K562 (cell line): ENCODE measurements around the gene SAMD4A. TPM values are rescaled to one million over a fixed set of nuclear protein-coding genes. Genes with fewer than 3 reads are reported as not detected.

Experiments used
- ATAC-seq: fragments of 200-7000 bp; cut with Tn5 transposase; 3 replicates; pipeline ENCODE4 v1.9.1; 2020; ENCODE audit warnings: moderate library complexity
- BruUV-seq: library from RNA; stranded (reverse); fragments of 400-500 nt; replicated peaks from 2 replicates; lab custom pipeline; 2021; lab: Mats Ljungman, UMichigan
- CTCF ChIA-PET: fragments of 300-600 bp; formaldehyde crosslinking; extraction: SDS; loops from one replicate; lab custom pipeline; 2021; ENCODE audit warnings: low intra/inter-chr PET ratio; lab: Yijun Ruan, JAX
- POLR2A ChIA-PET: fragments of 300-600, 350-650 bp; sonication (Branson Sonifier 250); formaldehyde crosslinking; extraction: SDS; loops from one replicate; lab custom pipeline; 2021; ENCODE audit warnings: antibody characterized with exemption, inconsistent platforms; lab: Yijun Ruan, JAX
- DNase-seq, 4 experiments: peaks; one replicate each; pipeline versions ENCODE4 v3.0.0 to v3.0.0-alpha.2; 2011 to 2018; ENCODE audit warnings: low spot score in 3 of 4, mixed read lengths in 3 of 4; ENCODE audit errors: extremely low read depth in 1 of 4
- FAIRE-seq: peaks from 2 replicates; lab custom pipeline; 2011; peaks lifted over from hg19 to GRCh38; lab: Jason Lieb, UNC
- H2AFZ ChIP-seq: 2 replicates; pipeline ENCODE4 v1.6.0; 2011; ENCODE audit warnings: low read depth, low read length, control low read depth, inconsistent platforms
- H3K27ac ChIP-seq: fragments of 200-600 bp; 3 replicates; pipeline ENCODE4 v1.8.0; 2011; ENCODE audit warnings: low read depth, mild to moderate bottlenecking, control low read depth, inconsistent platforms, low read length, moderate library complexity, mixed read lengths; ENCODE audit errors: extremely low read depth
- H3K27me3 ChIP-seq, 2 experiments: fragments of 300-600 bp in 1 of 2; 2 replicates in 1 of 2; 3 replicates in 1 of 2; pipeline versions ENCODE4 v1.6.0 to v1.8.0; 2011; ENCODE audit warnings: inconsistent platforms in 2 of 2, low read length in 2 of 2, mild to moderate bottlenecking in 1 of 2, mixed read lengths in 1 of 2, moderate library complexity in 1 of 2; ENCODE audit not compliant: control insufficient read depth in 2 of 2, insufficient read depth in 2 of 2
- H3K36me3 ChIP-seq: fragments of 300-600 bp; 3 replicates; pipeline ENCODE4 v1.8.0; 2011; ENCODE audit warnings: mild to moderate bottlenecking, low read length, inconsistent platforms; ENCODE audit not compliant: control insufficient read depth, insufficient read depth
- H3K4me1 ChIP-seq, 2 experiments: fragments of 200-600 bp in 1 of 2; replicated peaks in 1 of 2; 2 replicates in 1 of 2; 3 replicates in 1 of 2; pipeline versions ENCODE4 v1.5.1 to v1.8.0; 2011; ENCODE audit warnings: inconsistent platforms in 2 of 2, low read length in 2 of 2, mild to moderate bottlenecking in 1 of 2, mixed read lengths in 1 of 2, moderate library complexity in 1 of 2; ENCODE audit not compliant: control insufficient read depth in 2 of 2, insufficient read depth in 2 of 2
- H3K4me2 ChIP-seq: 2 replicates; pipeline ENCODE4 v1.6.1; 2011; ENCODE audit warnings: low read length, control low read depth, inconsistent platforms, mixed read lengths; ENCODE audit not compliant: insufficient read depth
- H3K4me3 ChIP-seq: fragments of 200-600 bp; sonication (generic), shearing (Covaris generic); 2 replicates; pipeline ENCODE4 v1.5.1; 2016; ENCODE audit warnings: control low read depth, inconsistent platforms
- H3K79me2 ChIP-seq: fragments of 200-600 bp; 3 replicates; pipeline ENCODE4 v1.8.0; 2011; ENCODE audit warnings: low read length, inconsistent platforms; ENCODE audit not compliant: control insufficient read depth, insufficient read depth
- H3K9ac ChIP-seq, 2 experiments: 2 replicates each; pipeline versions ENCODE4 v1.6.0 to v1.6.1; 2011; ENCODE audit warnings: low read depth in 2 of 2, low read length in 2 of 2, control low read depth in 1 of 2, inconsistent platforms in 1 of 2, mild to moderate bottlenecking in 1 of 2, mixed read lengths in 1 of 2; ENCODE audit not compliant: insufficient read depth in 1 of 2
- H3K9me1 ChIP-seq: one replicate; pipeline ENCODE4 v1.6.0; 2011; ENCODE audit warnings: inconsistent platforms, mild to moderate bottlenecking, low read length, moderate library complexity; ENCODE audit not compliant: control insufficient read depth, insufficient read depth
- H3K9me3 ChIP-seq: replicated peaks from 2 replicates; pipeline ENCODE4 v1.5.1; 2011; ENCODE audit warnings: low read depth, low read length, inconsistent platforms; ENCODE audit not compliant: control insufficient read depth, insufficient read depth
- H4K20me1 ChIP-seq: replicated peaks from 2 replicates; pipeline ENCODE4 v1.6.1; 2011; ENCODE audit warnings: low read length, inconsistent platforms, mixed read lengths; ENCODE audit not compliant: control insufficient read depth, insufficient read depth
- HNRNPUL1 ChIP-seq: fragments of 200-400 bp; formaldehyde crosslinking; IDR thresholded peaks from 2 replicates; pipeline ENCODE4 v1.6.1; 2017; ENCODE audit warnings: low read length
- LARP7 ChIP-seq: fragments of 450-650 bp; IDR thresholded peaks from 2 replicates; pipeline ENCODE4 v1.6.1; 2016
- NFRKB ChIP-seq: fragments of 450-650 bp; IDR thresholded peaks from 2 replicates; pipeline ENCODE4 v1.6.1; 2016; ENCODE audit warnings: low read depth
- RFX7 ChIP-seq: fragments of 250-450 bp; sonication (Bioruptor Pico); IDR thresholded peaks from 2 replicates; pipeline ENCODE4 v1.5.1; 2021; ENCODE audit warnings: mild to moderate bottlenecking
- SREBF1 ChIP-seq: fragments of 150-350 bp; IDR thresholded peaks from 2 replicates; pipeline ENCODE4 v1.6.1; 2014; ENCODE audit warnings: antibody characterized with exemption, low read depth, low read length, borderline replicate concordance
- SREBF2 ChIP-seq: sonication (generic); formaldehyde crosslinking; IDR thresholded peaks from 2 replicates; pipeline ENCODE4 v1.4.0; 2020; ENCODE audit warnings: mild to moderate bottlenecking, missing genetic modification reagents
- TSC22D4 ChIP-seq: fragments of 450-650 bp; IDR thresholded peaks from 2 replicates; pipeline ENCODE4 v1.6.1; 2016; ENCODE audit warnings: missing genetic modification characterization, missing biosample characterization, control low read depth
- WGBS: fragments of 100-300 bp; shearing (Covaris generic); methylation state at CpG from one replicate; pipeline ENCODE4 v1.1.6; 2016; ENCODE audit warnings: low coverage, mixed read lengths; ENCODE audit not compliant: insufficient coverage; ENCODE audit errors: missing lambda C conversion rate; 5-methylcytosine and 5-hydroxymethylcytosine counted together
- in situ Hi-C: fragments of 300-500 bp; cut with MboI; formaldehyde crosslinking; loops from 4 replicates; pipeline ENCODE4 v1.15.0; 2018; ENCODE audit warnings: inconsistent platforms, mixed read lengths
- intact Hi-C: fragments of 100-400 bp; cut with micrococcal nuclease; formaldehyde crosslinking; loops from 2 replicates; pipeline ENCODE4 v1.14.2; 2022
- polyA plus RNA-seq, 8 experiments: library from polyadenylated mRNA; depleted of rRNA in 4 of 8; stranded (reverse) in 5 of 8; unstranded in 3 of 8; fragments of >200 nt; fragmentation: Nextera tagmentation in 2 of 8; fragmentation: Illumina TruSeq in 1 of 8; extraction: Ambion mirVana in 2 of 8; extraction: Trizol in 1 of 8; gene quantifications; 2 replicates each; pipeline versions ENCODE4 v1.2.1 to v1.2.3, GENCODE V29; 2011 to 2014; ENCODE audit warnings: inconsistent platforms in 1 of 8, missing spikeins in 1 of 8
- total RNA-seq, 7 experiments: library from RNA; depleted of rRNA in 6 of 7; stranded (reverse); fragments of >200 nt in 6 of 7; fragmentation: Illumina TruSeq in 2 of 7; extraction: Trizol in 2 of 7; gene quantifications; 2 replicates each; pipeline versions ENCODE4 v1.2.1 to v1.2.3, GENCODE V29; 2011 to 2021; ENCODE audit warnings: low replicate concordance in 1 of 7

SAMD4A gene
- total and polyA plus RNA-seq, 9 of the 15 experiments (the other 6 are each of a cell fraction or from before 2014, with no cell fraction given): 0.66 to 6.8 (median 3.3) TPM

DNA sequence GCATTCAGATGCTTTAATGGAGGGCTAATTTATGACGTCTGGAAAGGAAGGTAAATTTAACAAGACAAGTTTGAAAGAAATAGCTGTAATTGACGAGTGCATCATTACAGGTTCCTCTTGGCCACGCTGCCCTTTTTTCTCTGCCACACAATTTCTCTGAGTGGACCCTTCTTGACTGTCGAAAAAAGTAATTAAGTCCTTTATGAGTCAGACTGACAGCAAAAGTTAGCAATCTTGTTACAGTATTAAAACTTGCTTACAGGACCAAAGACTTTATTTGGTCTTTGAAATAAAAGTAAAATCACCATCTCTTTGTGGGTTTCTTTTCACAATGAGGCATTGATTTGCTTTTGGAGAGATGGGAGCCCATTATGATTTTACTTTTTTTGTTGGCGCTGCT is 42.6 kb downstream of the SAMD4A start:
- Histone ChIP-seq H3K4me1 (no peaks in the 10 kb centered on the region; a peak in 1 of 5 replicates), H4K20me1 (no peaks in the 10 kb centered on the region; the same call in 1 of the 2 replicates), H3K27ac (no peak overlapping the region), H2AFZ (no peak overlapping the region), H3K9me1 (no peaks in the 10 kb centered on the region), H3K79me2 (no peaks in the 10 kb centered on the region), H3K36me3 (no peaks in the 10 kb centered on the region; the same call in 2 of the 3 replicates), H3K4me3 (no peak overlapping the region), H3K27me3 (no peaks in the 10 kb centered on the region), H3K9ac (no peak overlapping the region), H3K4me2 (no peak overlapping the region), H3K9me3 (no peaks in the 10 kb centered on the region)
- ATAC-seq: no peak
- no peak for DNase-seq
- POLR2A ChIA-PET: no interaction called here
- no TSS peak for BruUV-seq
- in situ Hi-C loops (no loop called here), intact Hi-C loops (no loop called here)
- FAIRE-seq: no peak
- TF ChIP-seq RFX7 (CRISPR knock-in tag) (no peak), HNRNPUL1 (no peak), SREBF2 (no peak)
- CTCF ChIA-PET: no interaction called here
- WGBS: 67% methylated on average over 5 of the region's 5 CpGs

DNA sequence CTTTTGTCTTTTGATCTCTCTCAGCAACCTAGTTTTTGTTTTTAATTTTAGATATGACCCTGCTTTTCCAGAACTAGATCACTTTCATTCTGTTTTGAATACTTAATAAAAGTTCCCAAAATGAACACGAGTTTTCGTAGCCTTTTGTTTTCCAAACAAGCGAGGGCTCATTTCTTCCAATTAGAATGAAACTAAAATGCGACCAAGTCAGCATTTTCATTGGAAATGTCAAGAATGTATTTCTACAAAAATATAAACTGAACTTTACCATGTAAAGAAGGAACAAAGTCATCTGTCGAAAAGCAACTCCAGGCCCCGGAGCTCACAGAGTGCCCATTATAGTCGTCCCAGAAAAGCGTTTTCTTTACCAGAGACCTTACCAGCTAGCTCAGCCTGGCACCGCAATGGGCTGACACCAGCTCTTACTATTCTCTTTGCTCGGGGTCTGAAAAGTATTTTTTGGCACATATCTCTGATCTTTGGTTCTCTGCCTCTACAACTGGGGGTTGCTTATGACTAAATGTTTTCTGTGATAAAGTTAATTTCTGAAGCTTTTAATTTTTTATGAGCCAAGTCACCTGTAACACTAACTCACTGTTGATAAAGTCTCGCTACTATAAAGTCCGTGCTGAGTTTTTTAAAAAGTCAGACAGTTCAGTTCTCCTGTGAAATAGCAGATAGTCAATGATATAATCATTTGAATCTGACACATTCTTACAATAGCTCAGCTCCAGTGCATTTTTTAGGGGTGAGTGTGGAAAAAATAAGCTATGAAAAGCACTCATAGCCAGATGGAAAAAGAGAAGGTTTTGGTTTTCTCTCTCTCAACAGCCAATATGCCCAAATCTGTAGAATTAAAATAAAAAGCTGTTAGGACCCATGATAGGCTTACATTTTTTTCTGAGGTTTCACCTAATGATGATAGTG is 43.4 kb downstream of the SAMD4A start:
- H3K4me3 ChIP-seq: no peak overlapping the region
- intact Hi-C loops (no loop called here), in situ Hi-C loops (no loop called here)
- DNase-seq (no peak), FAIRE-seq (no peak), ATAC-seq (no peak)
- no TSS peak for BruUV-seq
- no peaks in the 10 kb centered on the region for H3K27me3 ChIP-seq
- H3K27ac ChIP-seq: no peak overlapping the region
- WGBS: 75% methylated on average over 11 of the region's 12 CpGs
- H3K4me1 ChIP-seq: no peaks in the 10 kb centered on the region; a peak in 1 of 5 replicates
- H3K4me2 ChIP-seq: no peak overlapping the region
- no peak overlapping the region for H3K9ac ChIP-seq
- no peaks in the 10 kb centered on the region for H3K9me1 ChIP-seq
- no peaks in the 10 kb centered on the region for H3K79me2 ChIP-seq
- ChIA-PET POLR2A (no interaction called here), CTCF (no interaction called here)
- no peaks in the 10 kb centered on the region; the same call in 2 of the 3 replicates for H3K36me3 ChIP-seq
- H4K20me1 ChIP-seq: no peaks in the 10 kb centered on the region; the same call in 1 of the 2 replicates
- H2AFZ ChIP-seq: no peak overlapping the region
- no peaks in the 10 kb centered on the region for H3K9me3 ChIP-seq
- TF ChIP-seq TSC22D4: no peak
- TF ChIP-seq SREBF1: no peak
- no peak for TF ChIP-seq LARP7
- TF ChIP-seq NFRKB: no peak
